BJ (cell line): Measurements from ENCODE around the gene DSTYK. TPM values are rescaled to one million over a fixed set of nuclear protein-coding genes. Genes with fewer than 3 reads are reported as not detected.

Source experiments
- CTCF ChIA-PET: fragments of 350-600 bp; formaldehyde crosslinking; extraction: SDS; loops from one replicate; lab custom pipeline; 2021; ENCODE audit warnings: antibody characterized with exemption, inconsistent platforms; lab: Yijun Ruan, JAX
- POLR2A ChIA-PET: fragments of 300-600 bp; sonication (Branson Sonifier 250); formaldehyde crosslinking; extraction: SDS; loops from one replicate; lab custom pipeline; 2021; ENCODE audit warnings: antibody characterized with exemption; lab: Charles Lee
- DNase-seq: peaks from one replicate; pipeline ENCODE4 v3.0.0-alpha.2; 2011; ENCODE audit warnings: low read depth
- H3K27me3 ChIP-seq: 2 replicates; pipeline ENCODE4 v1.6.0; 2011; ENCODE audit warnings: low read length; ENCODE audit not compliant: control insufficient read depth, insufficient read depth
- H3K36me3 ChIP-seq: 2 replicates; pipeline ENCODE4 v1.5.1; 2011; ENCODE audit warnings: low read length; ENCODE audit not compliant: control insufficient read depth, insufficient read depth
- H3K4me3 ChIP-seq: 2 replicates; pipeline ENCODE4 v1.5.1; 2011; ENCODE audit warnings: low read depth, mild to moderate bottlenecking, control low read depth, low read length
- polyA plus RNA-seq: library from polyadenylated mRNA; depleted of rRNA; stranded (reverse); fragments of >200 nt; gene quantifications from 2 replicates; pipeline ENCODE4 v1.2.3, GENCODE V29; 2011
- TF ChIP-seq, protein P1 (sequence below): IDR thresholded peaks from 2 replicates; pipeline ENCODE4 v1.5.1; 2011; ENCODE audit warnings: low read depth, mild to moderate bottlenecking, control low read depth, inconsistent platforms, low read length, moderate library complexity; ENCODE audit not compliant: insufficient read depth

The DSTYK gene
- polyA plus RNA-seq, 1 experiment = 9.7 TPM

DNA sequence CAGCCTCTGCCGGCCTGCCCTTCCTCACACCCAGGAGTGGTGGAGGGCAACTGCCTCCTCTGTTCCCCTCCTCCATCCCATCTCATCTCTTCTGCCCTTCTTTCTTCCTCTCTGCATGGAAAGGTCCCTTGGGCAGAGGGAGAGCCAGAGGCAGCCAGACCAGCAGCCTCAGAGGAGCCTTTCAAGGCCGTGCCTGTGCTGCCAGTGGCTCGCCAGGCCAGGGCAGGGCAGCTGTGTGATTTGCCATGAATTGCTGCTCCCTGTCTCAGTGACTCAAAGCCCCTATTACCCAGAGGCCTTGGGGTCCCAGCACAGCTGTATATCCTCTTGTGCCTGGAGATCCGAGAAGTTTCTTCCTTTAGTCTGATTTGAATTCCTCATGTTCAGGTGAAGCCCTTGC, 38.1 kb upstream of the DSTYK start:
- Histone ChIP-seq H3K4me3 (no peak overlapping the region), H3K27me3 (no peaks in the 10 kb centered on the region), H3K36me3 (no peaks in the 10 kb centered on the region)
- TF ChIP-seq, protein P1, sequence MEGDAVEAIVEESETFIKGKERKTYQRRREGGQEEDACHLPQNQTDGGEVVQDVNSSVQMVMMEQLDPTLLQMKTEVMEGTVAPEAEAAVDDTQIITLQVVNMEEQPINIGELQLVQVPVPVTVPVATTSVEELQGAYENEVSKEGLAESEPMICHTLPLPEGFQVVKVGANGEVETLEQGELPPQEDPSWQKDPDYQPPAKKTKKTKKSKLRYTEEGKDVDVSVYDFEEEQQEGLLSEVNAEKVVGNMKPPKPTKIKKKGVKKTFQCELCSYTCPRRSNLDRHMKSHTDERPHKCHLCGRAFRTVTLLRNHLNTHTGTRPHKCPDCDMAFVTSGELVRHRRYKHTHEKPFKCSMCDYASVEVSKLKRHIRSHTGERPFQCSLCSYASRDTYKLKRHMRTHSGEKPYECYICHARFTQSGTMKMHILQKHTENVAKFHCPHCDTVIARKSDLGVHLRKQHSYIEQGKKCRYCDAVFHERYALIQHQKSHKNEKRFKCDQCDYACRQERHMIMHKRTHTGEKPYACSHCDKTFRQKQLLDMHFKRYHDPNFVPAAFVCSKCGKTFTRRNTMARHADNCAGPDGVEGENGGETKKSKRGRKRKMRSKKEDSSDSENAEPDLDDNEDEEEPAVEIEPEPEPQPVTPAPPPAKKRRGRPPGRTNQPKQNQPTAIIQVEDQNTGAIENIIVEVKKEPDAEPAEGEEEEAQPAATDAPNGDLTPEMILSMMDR = no peak
- DNase-seq = no peak
- CTCF ChIA-PET = interaction anchor here (0.6 to 2.1 kb wide), 3 partner anchors 21 to 262 kb away, joined by 3 to 4 read pairs (median 3); no protein-coding TSS in a partner anchor
- POLR2A ChIA-PET = no interaction called here

DNA sequence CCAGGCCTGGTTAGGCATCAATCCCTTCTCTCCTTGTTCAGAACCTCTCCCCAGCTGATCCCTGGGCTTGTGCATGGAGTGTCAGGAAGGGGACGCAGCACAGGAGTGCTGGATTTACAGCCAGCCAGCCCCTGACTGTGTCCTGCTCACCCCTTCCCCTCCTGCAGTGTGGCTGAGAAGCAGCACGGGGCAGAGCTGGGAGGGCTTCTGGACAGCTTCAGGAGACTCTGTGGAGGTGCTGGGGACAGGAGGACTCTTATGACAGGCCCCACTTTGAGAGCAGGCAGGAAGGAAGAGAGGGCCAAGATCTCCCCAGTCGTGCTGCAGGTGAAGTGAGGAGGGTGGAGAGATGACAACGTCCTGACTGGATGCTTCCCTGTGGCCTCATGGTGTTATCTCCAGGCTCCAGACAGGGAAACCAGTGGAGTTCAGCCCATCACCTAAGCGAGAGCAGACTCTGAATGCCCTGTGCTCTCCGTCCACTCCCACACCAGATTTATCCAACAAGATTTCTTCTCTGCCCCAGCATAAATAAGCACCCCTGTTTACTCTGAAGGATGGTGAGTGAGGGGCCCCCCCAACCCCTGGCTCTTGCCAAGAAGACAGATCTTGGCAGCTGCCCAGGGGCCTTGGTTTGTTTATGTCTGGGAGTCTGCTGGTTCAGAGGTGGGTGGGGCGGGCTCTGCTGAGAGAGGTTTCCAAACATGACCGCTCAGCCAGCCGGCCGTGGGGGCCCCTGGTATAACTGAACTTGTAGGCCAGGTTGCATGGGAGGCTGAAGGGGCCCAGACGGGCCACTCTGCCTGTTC, 37.5 kb upstream of the DSTYK start:
- DNase-seq = no peak
- H3K36me3 ChIP-seq = no peaks in the 10 kb centered on the region
- no peaks in the 10 kb centered on the region for H3K27me3 ChIP-seq
- TF ChIP-seq, protein P1 = no peak
- no peak overlapping the region for H3K4me3 ChIP-seq
- ChIA-PET CTCF (interaction anchor here (0.6 to 2.1 kb wide), 3 partner anchors 25 to 261 kb away, joined by 3 to 4 read pairs (median 3); no protein-coding TSS in a partner anchor), POLR2A (no interaction called here)

DNA sequence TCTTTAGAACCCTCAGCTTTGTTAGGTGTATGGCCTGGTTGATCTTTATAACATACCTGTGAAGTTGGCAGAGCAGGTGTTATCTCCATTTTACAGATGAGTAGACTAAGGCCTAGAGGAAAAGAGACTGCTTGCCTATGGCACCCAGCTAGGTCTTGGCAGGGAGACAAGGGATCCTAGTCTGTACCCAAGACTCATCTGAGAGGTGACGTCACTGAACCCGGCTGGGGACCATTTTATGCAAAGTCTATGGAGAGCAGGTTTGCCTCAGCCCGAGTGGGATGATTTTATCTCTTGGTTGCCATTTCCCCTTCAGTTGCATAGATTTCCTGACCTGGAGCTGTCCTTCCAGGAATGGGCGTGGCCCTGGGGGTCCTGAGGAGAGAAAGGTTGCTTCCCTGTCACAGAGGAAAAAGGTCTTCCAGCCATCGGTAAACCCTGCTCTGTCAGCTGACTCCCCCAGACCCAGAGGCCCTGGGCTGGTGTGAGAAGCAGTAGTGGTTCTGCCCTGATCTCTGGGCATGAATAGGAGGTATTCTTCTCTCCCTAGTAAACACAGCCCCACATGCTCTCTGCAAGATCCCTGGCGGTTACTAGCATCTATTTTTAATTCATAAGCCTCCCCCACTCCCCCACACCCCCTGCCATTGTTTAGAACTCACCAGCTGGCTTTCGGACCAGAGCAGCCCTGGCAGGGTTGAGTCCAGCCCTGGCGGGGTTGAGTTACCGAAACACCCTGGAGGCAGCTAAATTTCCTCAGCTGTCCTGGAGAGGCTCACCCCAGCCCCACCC, 35.8 kb upstream of the DSTYK start:
- no peak overlapping the region for H3K4me3 ChIP-seq
- no peaks in the 10 kb centered on the region for H3K36me3 ChIP-seq
- POLR2A ChIA-PET = no interaction called here
- CTCF ChIA-PET = interaction anchor here (0.6 to 6.4 kb wide), 7 partner anchors 9 to 275 kb away, joined by 3 to 67 read pairs (median 4); partner anchors contain the start of gene TMCC2
- TF ChIP-seq, protein P1 = no peak
- H3K27me3 ChIP-seq = no peaks in the 10 kb centered on the region
- DNase-seq = no peak

DNA sequence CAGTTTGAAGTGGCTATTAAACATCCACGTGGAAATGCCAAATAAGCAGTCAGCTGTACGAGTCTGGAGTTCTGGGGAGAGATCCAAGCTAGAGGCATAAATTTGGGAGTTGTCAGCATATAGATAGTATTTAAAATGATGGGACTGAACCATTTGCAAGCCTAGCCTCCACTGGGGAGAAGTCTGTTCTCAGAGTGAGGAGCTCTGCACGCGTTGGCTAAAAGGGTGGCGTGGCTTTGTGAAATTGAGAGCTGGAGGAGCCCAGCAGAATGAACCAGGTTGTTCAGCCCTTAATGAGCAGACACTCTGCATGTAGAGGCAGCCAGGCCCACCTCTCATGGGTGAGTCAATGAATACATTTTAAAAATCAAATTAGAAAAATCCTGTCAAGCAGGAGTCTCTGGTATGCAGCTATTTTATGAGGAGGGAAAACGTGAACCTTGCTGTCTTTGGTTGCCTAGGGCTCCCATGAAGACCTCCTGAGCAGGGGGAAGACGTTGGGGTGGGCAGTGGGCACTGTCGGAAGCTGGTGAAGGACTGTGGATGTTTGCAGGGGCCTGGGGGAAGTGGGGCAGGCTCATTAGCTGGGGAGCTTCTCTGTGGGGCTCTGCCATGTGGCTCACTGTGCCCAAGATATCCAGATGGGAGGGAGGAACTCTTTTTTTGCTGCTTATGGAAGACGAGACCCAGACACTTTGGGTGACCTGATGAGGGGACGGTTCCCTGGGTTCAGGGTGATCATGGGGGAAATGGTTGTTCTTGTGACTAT, 35.0 kb upstream of the DSTYK start:
- Histone ChIP-seq H3K36me3 (0 out of 2 replicates have a peak, but pooled peaks cover 2% of the 10 kb centered on the region), H3K4me3 (no peak overlapping the region), H3K27me3 (no peaks in the 10 kb centered on the region)
- TF ChIP-seq, protein P1 = no peak
- no peak for DNase-seq
- POLR2A ChIA-PET = no interaction called here
- CTCF ChIA-PET = interaction anchor here (0.9 to 6.4 kb wide), 6 partner anchors 9 to 274 kb away, joined by 3 to 67 read pairs (median 4); partner anchors contain the start of gene TMCC2
